AG04449 (cell line): ENCODE data around the gene ADPRH.
A peak's percentile ranks its signal among the peaks of the same experiment; 100 is the strongest.

Source experiments
- CTCF ChIA-PET: fragments of 350-600 bp; formaldehyde crosslinking; extraction: SDS; loops from one replicate; lab custom pipeline; 2021; ENCODE audit warnings: antibody characterized with exemption; lab: Yijun Ruan, JAX
- POLR2A ChIA-PET: fragments of 400-600, 350-600 bp; formaldehyde crosslinking; extraction: SDS; loops from one replicate; lab custom pipeline; 2020; ENCODE audit warnings: antibody characterized with exemption, inconsistent platforms; lab: Yijun Ruan, JAX
- DNase-seq: peaks from one replicate; pipeline ENCODE4 v3.0.0-alpha.2; 2010; ENCODE audit warnings: low read depth, low spot score
- H3K4me3 ChIP-seq: 2 replicates; pipeline ENCODE4 v1.5.1; 2011; ENCODE audit warnings: low read depth, mild to moderate bottlenecking, control low read depth, low read length
- CTCF ChIP-seq: IDR thresholded peaks from one replicate; pipeline ENCODE4 v1.5.1; 2011; ENCODE audit warnings: mild to moderate bottlenecking, moderate library complexity, low read length, control low read depth, inconsistent platforms; ENCODE audit not compliant: insufficient read depth; ENCODE audit errors: missing control alignments

Gene ADPRH

GRCh38 chr3:119596398-119596797 lies 17.1 kb downstream of the ADPRH start:
- CTCF ChIA-PET = interaction anchor here (1.4 kb wide), 1 partner anchor 11 kb away, joined by 3 read pairs; no protein-coding TSS in a partner anchor
- POLR2A ChIA-PET = no interaction called here
- TF ChIP-seq CTCF = no peak
- H3K4me3 ChIP-seq = no peak overlapping the region
- DNase-seq = no peak

GRCh38 chr3:119597548-119598288 lies 18.4 kb downstream of the ADPRH start, which contains the start of gene PLA1A:
PLA1A (plus strand) TSS chr3:119597885; CDS start chr3:119597914, 29 bp downstream.
- ChIA-PET CTCF (no interaction called here), POLR2A (no interaction called here)
- TF ChIP-seq CTCF = no peak
- DNase-seq = no peak
- no peak within 1 kb of the TSS for H3K4me3 ChIP-seq

- ChIA-PET CTCF (no interaction called here), POLR2A (no interaction called here)
- no peak for DNase-seq
- H3K4me3 ChIP-seq = no peak overlapping the region
- TF ChIP-seq CTCF = no peak
Measured at GRCh38 chr3:119598410-119599098, 19.3 kb downstream of the ADPRH start.

- CTCF ChIA-PET = interaction anchor here (1.7 kb wide), 1 partner anchor 31 kb away, joined by 3 read pairs; no protein-coding TSS in a partner anchor
- no peak for TF ChIP-seq CTCF
- POLR2A ChIA-PET = no interaction called here
- no peak overlapping the region for H3K4me3 ChIP-seq
- no peak for DNase-seq
Measured at GRCh38 chr3:119599558-119600174, 20.4 kb downstream of the ADPRH start.

GRCh38 chr3:119600732-119601131 lies 21.4 kb downstream of the ADPRH start:
- no peak for DNase-seq
- CTCF ChIA-PET = interaction anchor here (0.8 to 1.8 kb wide), 3 partner anchors 13 to 80 kb away, joined by 3 to 7 read pairs (median 3); no protein-coding TSS in a partner anchor
- POLR2A ChIA-PET = no interaction called here
- peak; percentile 46 for TF ChIP-seq CTCF
- H3K4me3 ChIP-seq = no peak overlapping the region
